AG08396 (cell line): ENCODE results near the gene KCNC1.
A peak's percentile ranks its signal among the peaks of the same experiment; 100 is the strongest.

Experiments
- DNase-seq: peaks from one replicate; pipeline ENCODE4 v3.0.0; 2012; ENCODE audit warnings: low spot score, mixed read lengths

KCNC1 gene

GRCh38 chr11:17753153-17753552, 18.6 kb downstream of the KCNC1 start:
- DNase-seq: no peak

- DNase-seq: no peak
These were observed 19.1 kb downstream of the KCNC1 start for GRCh38 chr11:17753641-17754040.

- DNase-seq: no peak
These were observed 21.3 kb downstream of the KCNC1 start for GRCh38 chr11:17755891-17756290.

GRCh38 chr11:17760102-17761029, 25.8 kb downstream of the KCNC1 start:
- DNase-seq: peak; percentile 77

- DNase-seq: no peak
These were observed 27.9 kb downstream of the KCNC1 start for GRCh38 chr11:17762309-17762974.

- no peak for DNase-seq
These were observed 28.7 kb downstream of the KCNC1 start for GRCh38 chr11:17763244-17763643.

- no peak for DNase-seq
These were observed 29.1 kb downstream of the KCNC1 start for GRCh38 chr11:17763703-17764102.

- DNase-seq: no peak
These were observed 30.1 kb downstream of the KCNC1 start for GRCh38 chr11:17764446-17765218.

GRCh38 chr11:17765356-17766072, 30.9 kb downstream of the KCNC1 start:
- DNase-seq: no peak

- no peak for DNase-seq
These were observed 31.4 kb downstream of the KCNC1 start for GRCh38 chr11:17766073-17766359.

GRCh38 chr11:17766590-17766989, 32.0 kb downstream of the KCNC1 start:
- DNase-seq: no peak

GRCh38 chr11:17767301-17767885, 32.8 kb downstream of the KCNC1 start:
- DNase-seq: no peak

- no peak for DNase-seq
These were observed 33.3 kb downstream of the KCNC1 start for GRCh38 chr11:17767914-17768313.

- DNase-seq: no peak
These were observed 34.0 kb downstream of the KCNC1 start for GRCh38 chr11:17768547-17768946.

GRCh38 chr11:17769218-17769617, 34.6 kb downstream of the KCNC1 start:
- DNase-seq: no peak

GRCh38 chr11:17770048-17770652, 35.6 kb downstream of the KCNC1 start:
- no peak for DNase-seq

- DNase-seq: no peak
These were observed 36.3 kb downstream of the KCNC1 start for GRCh38 chr11:17770917-17771316.

GRCh38 chr11:17771415-17771814, 36.8 kb downstream of the KCNC1 start:
- no peak for DNase-seq

GRCh38 chr11:17771841-17772401, 37.3 kb downstream of the KCNC1 start:
- DNase-seq: no peak

- DNase-seq: no peak
These were observed 38.4 kb downstream of the KCNC1 start for GRCh38 chr11:17772704-17773600.
